ENCODE data around the gene RTP2.

The RTP2 gene

DNA sequence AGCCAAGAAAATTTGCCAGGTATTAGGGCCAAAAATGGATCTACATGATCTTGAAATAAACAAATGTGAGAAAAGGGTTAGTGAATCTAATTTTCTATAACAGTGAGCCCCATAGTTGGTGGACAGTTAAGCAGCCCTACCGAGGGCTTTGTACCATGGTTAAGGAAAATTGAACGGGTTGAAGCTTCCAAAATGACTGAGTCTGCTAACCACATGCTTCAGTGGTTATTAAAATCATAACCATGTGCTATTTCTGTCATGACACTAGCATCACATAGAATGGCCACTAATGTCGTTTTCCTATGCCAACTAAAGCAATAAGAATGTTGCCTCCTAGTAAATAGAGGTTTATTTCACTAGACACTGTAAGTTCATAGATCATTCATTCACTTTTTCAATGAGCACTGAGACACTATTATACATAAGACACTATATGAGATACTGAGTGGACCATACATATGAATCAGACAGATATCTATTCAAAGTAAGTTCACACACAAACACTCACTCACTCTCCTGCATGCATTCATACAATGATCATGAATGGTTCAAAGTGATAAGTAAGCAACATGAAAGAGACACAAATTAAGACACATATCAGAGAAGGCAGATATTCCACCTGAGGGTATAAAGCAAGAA lies 36.5 kb downstream of the RTP2 start:
- no peak for DNase-seq

GRCh38 chr3:187665010-187665409 lies 37.3 kb downstream of the RTP2 start:
- no peak for DNase-seq

- no peak for DNase-seq
These were observed 39.4 kb downstream of the RTP2 start for GRCh38 chr3:187662848-187663409.

DNA sequence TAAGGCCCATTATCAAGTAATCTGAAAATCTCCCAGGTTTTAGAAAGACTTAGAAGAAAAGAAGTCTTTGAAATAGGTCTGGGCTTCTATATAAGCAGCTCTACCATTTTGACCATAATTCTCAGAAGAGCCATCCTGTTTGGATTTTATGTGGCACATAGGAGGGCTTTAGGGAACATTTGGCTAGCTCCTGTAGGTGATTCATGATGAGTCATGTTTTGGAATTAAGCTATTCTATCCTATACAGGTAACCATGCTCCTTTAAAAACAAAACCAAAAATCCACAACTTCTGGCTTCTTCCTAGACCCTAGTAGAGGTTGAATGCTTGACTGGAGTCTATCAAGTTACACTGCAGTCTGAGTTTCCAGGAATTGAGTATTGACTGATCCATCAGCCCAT lies 41.1 kb downstream of the RTP2 start:
- no peak for DNase-seq

- DNase-seq, result no peak
These were observed 51.1 kb downstream of the RTP2 start for GRCh38 chr3:187651282-187651681.
